ENCODE data around the gene LDLRAD4.

- no peak for TF ChIP-seq POLR2AphosphoS5 (IDR thresholded peaks at IDR 0.05; ENCODE audit: low read depth, low read length)
- no peak for TF ChIP-seq TAF1 (IDR thresholded peaks at IDR 0.05; ENCODE audit: low read depth, low read length)
- no peak for TF ChIP-seq POLR2A (IDR thresholded peaks at IDR 0.05; ENCODE audit: low read depth, low read length)
These were observed 245.1 kb downstream of the LDLRAD4 start for GRCh38 chr18:13463526-13464210.

Measured in GM12891 (cell line).